MM.1S (cell line): ENCODE measurements around the gene MYRIP.
"Not testable (repeated sequence)": the region's sequence is repeated elsewhere in the genome, so short reads cannot be mapped to it uniquely, and the experiment has no call there.

ENCODE experiments used
- EZH2 ChIP-seq: fragments of 300-600 bp; sonication (generic); optimal IDR thresholded peaks from 2 replicates; pipeline ENCODE3; 2017; ENCODE audit warnings: low read depth, mild to moderate bottlenecking, antibody characterized with exemption, low read length, mixed read lengths
- EZH2phosphoT487 ChIP-seq: fragments of 300-600 bp; sonication (generic); IDR thresholded peaks from 2 replicates; pipeline ENCODE4 v1.6.1; 2018; ENCODE audit warnings: antibody characterized with exemption, low read length
- TF ChIP-seq, protein P1 (sequence below): fragments of 300-600 bp; sonication (generic); IDR thresholded peaks from 2 replicates; pipeline ENCODE4 v1.5.1; 2016; ENCODE audit warnings: antibody characterized with exemption, low read length, mixed read lengths

DNA sequence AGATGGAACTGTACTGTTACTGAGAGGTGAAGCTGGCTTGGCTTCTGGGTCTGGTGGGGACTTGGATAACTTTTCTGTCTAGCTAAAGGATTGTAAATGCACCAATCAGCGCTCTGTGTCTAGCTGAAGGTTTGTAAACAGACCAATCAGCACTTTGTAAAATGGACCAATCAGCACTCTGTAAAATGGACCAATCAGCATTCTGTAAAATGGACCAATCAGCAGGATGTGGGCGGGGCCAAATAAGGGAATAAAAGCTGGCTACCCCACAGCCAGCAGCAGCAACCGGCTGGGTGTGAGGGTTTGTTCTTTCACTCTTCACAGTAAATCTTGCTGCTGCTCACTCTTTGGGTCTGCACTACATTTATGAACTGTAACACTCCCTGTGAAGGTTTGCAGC, 6.9 kb upstream of the MYRIP start:
- not testable (repeated sequence) for TF ChIP-seq EZH2, EZH2phosphoT487
- TF ChIP-seq, protein P1, sequence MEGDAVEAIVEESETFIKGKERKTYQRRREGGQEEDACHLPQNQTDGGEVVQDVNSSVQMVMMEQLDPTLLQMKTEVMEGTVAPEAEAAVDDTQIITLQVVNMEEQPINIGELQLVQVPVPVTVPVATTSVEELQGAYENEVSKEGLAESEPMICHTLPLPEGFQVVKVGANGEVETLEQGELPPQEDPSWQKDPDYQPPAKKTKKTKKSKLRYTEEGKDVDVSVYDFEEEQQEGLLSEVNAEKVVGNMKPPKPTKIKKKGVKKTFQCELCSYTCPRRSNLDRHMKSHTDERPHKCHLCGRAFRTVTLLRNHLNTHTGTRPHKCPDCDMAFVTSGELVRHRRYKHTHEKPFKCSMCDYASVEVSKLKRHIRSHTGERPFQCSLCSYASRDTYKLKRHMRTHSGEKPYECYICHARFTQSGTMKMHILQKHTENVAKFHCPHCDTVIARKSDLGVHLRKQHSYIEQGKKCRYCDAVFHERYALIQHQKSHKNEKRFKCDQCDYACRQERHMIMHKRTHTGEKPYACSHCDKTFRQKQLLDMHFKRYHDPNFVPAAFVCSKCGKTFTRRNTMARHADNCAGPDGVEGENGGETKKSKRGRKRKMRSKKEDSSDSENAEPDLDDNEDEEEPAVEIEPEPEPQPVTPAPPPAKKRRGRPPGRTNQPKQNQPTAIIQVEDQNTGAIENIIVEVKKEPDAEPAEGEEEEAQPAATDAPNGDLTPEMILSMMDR, result not testable (repeated sequence)
